CD4-positive, alpha-beta T cell treated with Interferon gamma for 1 hour (primary cell): ENCODE data around the gene IGFALS.
"Not testable (repeated sequence)": the region's sequence is repeated elsewhere in the genome, so short reads cannot be mapped to it uniquely, and the experiment has no call there.

Experiments used
- DNase-seq: peaks from one replicate; pipeline ENCODE4 v3.0.0-alpha.2; 2020

IGFALS gene

DNA sequence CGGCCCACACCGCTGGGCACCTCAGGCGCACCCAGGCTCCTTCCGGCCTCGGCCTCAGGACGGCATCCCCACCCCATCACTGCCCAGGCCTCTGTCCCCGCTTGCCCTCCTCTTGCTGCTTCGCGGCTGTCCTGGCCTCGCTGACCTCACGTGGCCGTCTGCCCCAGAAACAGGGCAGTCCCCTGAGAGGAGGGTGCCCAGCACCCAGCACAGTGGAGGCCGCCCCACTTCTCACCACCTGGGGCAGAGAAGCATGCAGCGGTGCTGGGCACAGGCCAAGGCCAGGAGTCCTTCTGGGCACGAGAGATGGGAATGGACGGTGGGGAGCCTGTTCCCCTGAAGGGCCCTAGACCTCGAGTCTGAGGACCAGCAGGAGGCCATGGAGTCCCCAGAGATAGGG is 24.2 kb upstream of the IGFALS start:
- DNase-seq: no peak

DNA sequence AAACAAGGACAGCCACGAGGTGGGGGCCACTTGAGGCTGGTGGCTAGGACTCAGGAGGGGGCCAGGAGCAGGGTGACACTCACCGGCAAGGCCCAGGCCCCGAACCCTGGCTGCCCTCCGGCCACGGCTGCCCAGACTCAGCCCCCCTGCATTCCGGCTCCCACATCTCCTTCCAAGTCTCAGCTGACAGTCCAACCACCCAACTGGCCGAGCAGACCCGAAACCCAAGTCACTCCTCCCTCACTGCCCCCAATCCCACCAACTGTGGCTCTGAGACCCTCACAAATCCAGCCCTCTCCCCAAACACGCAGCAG is 23.7 kb upstream of the IGFALS start:
- DNase-seq: no peak

DNA sequence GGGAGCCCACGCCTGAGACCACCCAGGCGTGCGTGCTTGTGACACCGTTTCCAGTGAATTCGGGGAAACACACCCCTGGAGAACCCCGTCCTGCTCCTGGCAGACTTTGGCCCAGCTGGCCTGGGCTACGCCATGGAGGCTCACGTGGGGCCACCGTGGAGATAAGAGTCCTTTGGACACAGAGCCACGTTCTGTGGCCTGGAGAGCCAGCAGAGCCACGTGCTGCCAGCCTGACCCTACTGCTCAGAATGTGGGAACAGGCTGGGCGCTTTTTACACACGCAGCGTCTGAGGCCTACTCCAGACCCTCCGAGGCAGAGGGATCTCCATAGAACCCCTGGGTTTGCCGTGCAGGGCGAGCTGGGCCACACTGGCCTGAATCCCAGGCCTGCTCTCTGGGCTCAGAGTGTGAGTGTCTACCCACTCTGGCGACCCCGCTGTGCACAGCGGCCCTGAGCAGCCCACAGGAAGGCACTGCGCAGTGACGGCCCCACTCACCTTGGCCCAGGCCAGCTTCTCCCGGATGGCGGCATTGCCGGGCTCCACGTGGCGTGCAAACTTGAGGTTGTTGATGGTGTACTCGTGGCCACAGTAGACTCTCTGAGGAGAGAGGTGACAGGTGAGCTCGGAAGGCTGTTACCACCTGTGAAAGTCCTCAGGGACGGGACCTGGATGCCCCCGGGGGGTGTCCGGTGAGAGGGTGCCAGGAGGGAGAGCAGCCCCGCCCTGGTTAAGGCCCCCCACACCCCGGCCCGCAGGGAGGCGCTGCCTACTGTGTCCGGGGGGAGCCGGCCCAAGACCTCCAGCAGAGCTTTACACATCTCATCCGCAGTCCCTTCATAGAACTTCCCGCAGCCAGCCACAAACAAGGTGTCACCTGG is 23.1 kb upstream of the IGFALS start:
- DNase-seq: no peak

DNA sequence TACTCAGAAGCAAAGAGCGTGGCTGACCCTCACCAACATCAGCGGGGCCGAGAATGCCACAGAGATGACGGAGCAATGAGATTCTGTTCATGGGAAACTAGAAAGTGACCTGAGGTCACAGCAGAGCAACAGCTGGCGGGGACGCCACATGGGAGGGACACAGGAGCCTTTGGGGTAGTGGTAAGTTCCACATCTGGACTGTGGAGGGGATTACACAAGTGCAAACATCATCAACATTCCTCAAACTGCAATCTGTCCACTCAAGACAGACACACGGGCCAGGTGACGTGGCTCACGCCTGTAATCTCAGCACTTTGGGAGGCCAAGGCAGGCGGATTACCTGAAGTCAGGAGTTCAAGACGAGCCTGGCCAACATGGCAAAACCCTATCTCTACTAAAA is 22.0 kb upstream of the IGFALS start:
- DNase-seq: no peak

DNA sequence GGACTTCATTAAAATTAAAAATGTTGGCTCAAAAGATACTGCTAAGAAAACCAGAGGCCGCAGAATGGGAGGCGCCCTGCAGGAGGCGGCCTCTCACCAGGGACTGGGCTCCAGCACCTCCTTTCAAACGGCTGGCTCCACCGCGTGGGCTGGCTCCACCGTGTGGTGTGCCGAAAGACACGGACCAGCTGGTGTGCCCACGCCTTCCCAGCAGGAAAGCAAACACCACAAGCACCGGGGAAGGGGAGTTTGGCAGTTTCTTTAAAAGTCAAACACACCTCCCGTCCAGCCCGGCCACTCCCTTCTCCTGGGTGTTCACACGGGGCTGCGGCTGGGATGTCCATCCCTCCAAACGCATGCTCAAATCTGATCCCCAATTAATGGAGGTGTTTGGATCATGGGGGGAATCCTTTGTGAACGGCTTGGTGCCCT is 19.2 kb upstream of the IGFALS start:
- peak; percentile 24 for DNase-seq

DNA sequence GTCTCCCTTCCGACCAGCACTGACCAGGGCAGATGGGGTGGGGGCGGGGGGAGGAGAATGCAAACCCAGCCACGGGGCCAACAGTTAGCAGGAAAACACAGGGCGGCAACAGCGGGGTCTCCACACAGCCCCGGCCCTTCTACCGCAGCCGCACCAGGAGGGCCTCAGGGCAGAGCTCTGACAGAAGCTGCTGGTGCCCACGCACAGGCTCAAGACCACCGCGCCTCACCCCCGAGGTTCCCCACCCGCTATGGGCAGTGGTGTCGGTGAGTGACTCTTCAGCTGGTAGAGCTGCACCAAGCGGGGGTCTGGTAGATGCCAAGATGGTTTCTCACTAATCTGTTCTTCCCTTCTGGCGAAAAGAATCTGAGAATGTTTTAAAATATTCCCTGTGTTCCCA is 17.0 kb upstream of the IGFALS start:
- DNase-seq: no peak

DNA sequence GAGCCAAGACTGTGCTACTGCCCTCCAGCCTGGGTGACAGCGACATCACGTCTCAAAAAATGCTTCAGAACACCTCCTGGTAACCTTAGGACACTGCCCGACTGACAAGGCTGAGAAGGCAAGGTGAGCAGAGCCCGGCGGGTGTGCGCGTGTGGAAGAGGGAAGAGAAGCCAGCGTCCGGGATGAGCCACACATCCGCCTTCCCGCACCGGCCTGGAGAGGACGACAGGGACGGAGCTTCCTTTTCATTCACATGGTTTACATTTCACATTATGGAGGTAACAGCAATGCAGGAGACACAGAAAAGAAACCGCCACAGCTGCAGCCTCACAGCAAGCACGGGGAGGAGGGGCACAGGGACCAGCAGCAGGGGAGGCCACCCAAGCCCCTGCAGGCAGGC is 16.6 kb upstream of the IGFALS start:
- DNase-seq: no peak

DNA sequence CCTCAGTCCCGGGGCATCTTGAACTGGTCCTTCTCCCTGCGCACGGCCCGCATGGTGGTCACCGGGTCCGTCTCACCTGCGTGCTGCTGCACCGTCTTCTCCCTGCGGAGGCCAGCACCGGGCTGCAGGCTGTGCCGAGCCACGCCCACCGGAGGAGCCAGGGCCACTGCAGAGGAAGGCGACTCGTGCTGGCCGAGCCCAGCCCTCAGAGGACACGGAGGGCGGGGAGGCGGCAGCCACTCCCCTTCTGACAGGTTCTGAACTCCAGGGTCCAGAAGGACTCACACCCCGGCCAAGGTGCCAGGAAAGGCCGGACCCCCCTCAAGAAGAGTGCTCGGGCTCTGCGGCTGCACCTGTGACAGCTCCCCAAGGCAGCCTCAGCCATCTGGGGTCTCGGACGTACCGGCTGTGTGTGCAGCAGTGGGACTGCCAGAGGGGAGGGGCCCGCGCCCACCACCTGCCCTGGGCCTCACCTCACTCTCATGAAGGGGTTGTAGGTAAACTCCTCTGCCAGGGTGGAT is 15.8 kb upstream of the IGFALS start:
- no peak for DNase-seq

DNA sequence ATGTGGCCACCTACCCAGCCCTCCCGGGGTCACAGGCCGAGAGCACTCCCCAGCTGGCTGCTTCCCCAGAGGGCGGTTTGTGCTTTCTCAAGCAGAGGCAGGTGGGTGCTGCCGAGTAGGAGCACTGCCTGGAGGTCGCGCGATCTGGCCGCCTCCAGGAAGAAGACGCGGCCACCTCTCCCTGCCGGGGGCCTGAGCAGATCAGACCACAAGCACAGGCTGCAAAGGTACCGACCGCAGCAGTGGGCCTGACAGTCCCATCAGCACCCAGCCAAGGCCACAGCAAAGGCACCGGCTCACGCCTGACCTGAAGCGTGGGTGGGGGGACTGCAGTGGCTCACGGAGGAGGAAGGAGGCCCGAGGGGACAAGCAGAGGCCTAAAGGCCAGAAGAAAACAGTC is 15.2 kb upstream of the IGFALS start:
- no peak for DNase-seq

DNA sequence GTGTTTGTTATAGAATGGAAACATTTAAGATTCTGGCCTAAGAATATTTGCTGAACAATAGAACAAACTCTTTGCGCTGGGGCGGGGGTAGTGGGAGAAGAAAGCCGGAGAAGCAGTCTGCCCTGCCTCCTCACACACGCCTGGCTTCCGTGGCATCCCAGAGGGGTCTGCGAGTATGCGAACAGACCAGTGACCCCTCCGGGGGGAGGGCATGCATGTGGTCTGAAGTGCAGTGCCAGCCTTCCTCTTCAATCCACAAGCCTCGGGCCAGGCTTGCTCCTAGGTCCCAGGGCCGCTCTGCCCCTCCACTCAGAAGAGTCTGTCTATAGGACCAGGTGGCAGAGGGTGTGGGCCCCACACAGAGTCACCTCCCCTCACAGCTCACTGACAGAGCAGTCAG is 14.1 kb upstream of the IGFALS start:
- no peak for DNase-seq

DNA sequence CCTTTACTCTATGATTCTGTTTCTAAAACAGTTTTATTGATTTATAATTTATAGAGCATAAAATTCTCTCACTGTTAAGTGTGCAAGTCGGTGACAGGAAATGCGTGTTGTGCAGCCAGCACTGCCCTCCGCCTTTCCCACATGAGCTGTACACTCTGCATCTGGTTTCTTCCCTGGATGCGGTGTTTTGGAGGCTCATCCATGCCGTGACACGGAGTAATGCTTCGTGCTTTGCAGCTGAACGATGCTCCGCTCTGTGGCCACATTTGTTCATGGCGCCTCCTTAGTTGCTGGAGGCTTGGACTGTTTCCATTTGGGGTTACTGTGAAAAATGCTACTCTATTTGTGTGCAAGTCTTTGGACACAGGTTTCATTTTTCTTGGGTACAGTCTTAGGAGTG is 7.2 kb upstream of the IGFALS start:
- DNase-seq: no peak

DNA sequence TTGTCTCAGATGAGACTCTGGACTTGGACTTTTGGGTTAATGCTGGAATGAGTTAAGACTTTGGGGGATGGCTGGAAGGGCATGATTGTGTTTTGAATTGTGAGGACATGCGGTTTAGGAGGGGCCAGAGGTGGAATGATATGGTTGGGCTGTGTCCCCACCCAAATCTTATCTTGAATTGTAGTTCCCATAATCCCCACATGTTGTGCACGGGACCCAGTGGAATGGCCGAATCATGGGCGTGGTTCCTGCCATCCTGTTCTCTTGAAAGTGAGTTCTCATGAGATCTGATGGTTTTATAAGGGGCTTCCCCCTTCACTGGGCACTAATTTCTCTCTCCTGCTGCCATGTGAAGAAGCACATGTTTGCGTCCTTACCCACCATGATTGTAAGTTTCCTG is 5.8 kb upstream of the IGFALS start:
- not testable (repeated sequence) for DNase-seq

DNA sequence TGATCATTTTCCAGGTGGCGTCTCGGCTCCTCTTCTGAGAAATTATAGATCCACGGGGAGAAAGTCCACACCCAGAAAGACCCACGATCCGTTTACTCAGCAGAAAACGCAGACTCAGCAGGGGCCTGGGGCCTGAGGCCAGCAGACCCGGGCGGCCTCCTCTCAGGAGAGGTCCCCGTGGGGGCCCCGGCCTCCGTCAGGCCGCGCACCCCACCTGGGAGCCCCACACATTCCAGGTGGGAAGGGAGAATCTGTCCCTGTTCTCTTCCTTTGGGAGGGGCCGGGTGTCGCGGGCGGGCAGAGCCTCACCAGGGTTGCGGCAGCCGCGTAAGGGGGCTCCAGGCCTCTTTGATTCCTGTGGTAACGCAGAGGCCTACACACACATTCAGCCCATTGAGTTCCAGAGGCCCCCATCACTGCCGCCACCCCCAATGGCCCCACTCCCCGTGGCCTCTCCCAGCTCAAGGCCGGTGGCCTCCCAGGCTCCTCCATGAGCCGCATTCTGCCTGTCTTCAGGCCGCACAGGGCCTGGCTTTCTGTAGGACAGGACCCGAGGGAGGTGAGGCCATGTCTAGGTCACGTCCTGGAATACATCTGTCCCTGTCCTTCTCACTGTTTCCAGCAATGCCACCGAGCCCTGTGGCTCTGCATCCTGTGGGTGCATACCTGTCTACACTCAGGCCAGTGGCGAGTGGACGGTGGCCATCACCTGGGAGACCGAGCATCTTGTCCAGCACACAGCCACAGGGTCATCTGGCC is 1.6 kb upstream of the IGFALS start:
- no peak for DNase-seq

DNA sequence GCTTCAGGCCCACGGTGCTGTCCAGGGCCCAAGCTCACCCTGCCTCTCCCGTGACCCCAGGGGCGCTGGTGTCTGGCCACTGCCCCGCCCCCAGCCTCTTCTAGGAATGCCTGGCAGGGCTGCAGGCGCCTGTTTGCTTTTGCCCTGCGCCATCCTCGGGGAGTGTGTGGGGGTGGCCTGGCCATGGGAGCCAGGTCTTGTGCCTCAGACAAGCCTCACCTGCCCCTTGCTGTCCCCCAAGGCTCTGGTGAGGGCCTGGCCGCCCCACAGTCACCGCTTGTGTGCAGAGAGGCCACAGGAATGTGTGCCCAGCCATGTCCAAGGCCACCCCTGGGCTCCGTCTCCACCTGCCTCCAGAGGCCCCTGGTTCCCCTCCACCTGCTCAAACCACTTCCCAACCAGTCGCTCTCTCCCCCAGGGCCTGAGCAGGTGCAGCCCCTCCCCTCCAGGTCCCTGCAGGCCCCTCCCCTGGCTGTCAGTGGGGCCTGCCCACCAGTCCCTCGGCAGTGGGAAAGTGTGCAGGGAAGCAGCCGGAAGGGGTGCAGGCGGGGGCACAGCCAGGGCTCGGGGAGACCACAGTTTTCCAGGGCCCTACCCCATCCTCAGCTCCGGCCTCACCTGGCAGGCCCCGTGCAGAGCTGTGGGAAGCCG is 841 bp upstream of the IGFALS start:
- DNase-seq: no peak

DNA sequence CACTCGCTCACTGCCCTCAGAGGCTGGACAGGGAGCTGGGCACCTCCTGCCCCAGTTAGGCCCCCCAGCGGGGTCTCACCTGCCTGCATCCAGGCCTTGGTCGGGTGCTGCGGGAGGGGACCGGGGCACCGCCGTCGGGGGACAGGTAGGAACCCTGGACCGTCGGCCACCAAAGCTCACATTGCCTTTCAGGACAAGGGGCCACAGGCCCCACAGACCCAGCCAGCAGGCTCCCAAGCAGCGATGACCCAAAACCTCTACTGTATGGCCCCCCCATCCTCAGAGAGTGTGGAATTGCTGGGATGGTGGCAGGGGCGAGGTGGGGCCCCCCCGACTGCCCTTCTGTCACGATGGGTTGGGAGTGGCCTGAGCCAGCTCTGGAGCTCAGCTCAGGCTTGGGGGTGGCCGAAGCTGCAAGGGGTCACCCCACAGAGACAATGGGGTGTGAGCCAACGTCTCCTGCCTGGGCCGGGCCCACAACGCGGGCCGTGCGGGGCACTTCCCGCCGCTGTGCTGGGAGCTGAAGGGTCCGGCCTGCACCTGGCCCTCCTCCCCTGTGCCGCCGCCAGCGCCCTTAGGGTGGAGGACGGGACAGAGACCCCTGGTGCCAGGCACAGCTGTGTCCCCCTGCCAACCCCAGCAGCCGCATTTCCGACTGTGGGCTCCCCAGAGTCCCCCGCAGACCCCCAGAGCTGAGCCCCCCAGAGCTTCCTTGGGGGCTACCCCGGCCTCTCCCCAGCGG is 498 bp downstream of the IGFALS start:
- no peak for DNase-seq

DNA sequence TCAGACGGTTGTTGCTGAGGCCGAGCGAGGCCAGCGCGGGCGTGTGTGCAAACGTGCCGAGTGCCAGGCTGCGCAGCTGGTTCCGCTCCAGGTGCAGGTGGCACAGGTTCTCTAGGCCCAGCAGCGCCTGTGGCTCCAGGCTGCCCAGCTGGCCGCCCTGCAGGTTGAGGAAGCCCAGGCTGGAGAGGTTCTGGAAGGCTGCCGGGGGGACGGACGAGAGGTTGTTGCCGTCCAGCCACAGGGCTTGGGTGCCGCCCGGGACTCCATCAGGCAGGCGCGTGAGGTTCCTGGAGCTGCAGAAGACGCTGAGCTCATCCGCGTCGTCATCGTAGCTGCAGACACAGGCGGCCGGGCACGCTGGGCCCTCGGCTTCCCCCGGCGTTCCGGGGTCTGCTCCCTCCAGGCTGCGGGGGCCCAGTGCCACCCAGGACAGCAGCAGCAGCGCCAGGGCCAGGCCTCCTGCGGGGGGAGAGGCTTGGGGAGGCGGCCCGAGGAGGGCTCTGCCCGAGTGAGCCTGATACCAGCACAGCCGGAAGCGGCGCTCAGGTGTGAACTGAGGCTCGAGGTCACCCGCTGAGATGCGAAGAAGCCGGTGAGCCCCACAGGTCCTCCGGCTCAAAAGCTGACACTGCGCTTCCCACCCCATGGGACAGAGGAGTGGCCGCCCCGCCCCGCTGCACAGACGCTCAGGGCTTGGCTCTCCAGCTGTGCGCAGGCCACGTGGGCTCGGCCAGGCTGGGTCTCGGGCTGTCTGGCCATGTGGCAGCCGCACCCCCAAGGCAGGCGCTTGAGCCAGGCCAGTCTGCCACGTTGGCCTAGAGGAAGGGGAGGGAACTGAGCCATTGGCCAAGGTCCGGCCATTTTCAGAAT is 1.3 kb downstream of the IGFALS start:
- no peak for DNase-seq

DNA sequence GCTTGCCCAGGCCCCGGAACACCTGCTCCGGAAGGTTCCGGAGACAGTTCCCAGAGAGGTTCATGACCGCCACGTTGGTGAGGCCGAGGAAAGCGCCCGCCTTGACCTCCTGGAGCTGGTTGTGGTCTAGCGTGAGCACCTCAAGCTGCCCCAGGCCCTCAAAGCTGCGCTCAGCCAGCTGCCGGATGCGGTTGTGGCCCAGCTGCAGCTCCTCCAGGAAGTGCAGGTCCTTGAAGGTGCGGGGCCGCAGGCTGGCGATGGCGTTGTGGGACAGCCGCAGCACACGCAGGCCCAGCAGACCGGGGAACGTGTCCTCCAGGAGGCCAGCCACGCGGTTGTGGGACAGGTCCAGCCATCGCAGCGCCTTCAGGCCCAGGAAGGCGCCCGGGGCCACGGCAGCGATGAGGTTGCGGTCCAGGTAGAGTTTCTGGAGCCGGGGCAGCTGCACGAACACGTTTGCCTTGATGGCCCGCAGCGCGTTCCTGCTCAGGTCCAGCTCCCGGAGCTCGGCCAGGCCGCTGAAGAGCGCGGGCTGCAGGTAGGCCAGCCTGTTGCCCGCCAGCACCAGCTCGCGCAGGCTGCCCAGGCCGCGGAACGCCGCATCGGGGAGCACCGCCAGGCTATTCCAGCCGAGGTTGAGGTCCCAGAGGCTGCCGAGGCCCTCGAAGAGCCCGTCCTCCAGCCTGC is 2.1 kb downstream of the IGFALS start:
- DNase-seq: no peak

DNA sequence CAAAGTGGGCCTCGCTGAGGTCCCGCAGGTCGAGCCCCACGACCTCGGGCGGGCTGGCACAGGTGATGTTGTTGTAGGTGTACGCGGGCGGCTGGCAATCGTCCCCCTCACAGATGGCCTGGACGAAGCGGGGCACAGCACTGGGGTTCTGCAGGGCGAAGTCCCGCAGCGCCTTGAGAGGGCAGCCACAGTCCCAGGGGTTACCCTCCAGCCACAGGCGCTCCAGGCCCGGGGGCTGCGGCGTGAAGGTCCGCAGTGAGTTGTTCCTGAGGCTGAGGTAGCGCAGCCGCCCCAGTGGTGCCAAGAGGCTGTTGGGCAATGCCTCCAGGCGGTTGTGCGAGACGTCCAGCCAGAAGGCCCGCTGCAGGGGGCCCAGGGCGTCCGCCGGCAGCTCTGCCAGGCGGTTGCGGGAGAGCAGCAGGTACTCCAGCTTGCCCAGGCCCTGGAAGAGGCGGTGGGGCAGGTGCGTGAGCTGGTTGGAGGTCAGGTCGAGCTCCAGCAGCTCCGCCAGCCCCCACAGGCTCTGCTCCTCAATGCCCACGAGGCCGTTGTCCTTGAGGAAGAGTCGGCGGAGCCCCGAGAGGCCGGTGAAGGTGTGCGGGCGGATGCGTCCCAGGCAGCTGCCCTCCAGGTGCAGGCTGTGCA is 2.8 kb downstream of the IGFALS start:
- no peak for DNase-seq

DNA sequence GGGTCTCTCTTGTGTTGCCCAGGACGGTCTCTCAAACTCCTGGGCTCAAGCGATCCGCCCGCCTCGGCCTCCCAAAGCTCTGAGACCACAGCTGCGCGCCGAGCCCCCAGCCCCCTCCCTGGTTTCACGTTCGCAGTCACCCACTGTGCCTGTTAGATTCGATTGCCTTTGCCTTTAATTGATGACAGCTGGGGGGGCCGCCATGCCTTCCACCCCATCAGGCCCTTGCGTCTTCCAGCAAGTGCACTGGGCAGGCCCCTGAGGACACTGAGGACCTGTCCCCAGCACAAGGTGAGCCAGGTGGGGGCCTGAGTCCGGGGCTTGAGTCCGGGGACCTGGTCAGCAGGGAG is 3.3 kb downstream of the IGFALS start:
- no peak for DNase-seq

DNA sequence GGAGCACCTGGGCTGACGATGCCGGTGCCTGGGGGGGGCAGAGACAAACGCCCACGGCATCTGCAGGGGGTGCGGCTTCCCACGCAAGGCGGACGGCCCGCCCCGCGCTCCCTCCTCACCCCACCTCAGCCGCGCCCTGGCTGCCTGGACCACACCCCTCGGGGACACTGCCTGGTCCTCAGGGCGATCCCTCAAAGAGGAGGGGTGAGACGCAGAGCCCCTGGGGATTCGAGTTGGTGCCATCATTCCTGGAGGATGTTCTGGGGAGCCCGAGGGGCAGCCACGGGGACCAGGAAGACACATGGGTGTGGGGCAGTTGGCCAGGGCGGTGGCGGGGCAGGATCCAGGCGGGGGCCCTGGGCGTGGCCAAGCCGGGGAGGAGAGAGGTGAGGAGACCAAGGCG is 3.9 kb downstream of the IGFALS start:
- no peak for DNase-seq

DNA sequence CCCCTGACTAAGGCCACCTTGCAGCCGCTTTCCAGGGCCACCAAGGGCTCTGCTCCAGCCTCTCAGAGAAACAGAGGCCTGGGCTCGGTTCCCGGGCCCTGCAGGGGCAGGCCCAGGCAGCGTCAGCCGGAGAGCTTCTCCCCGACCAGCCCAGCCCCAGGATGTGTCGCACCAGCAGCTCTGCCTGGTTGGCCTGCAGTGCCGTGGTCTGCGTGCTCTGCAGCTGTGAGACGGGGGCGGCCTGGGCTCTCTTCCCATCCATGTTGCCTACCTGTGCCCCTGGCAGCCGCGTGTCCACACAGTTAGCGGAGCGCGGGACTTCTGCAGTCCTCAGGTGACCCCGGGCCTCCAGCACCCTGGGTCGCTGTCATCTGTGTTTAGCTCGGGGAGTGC is 4.8 kb downstream of the IGFALS start:
- DNase-seq: no peak
